Activated T-cell treated with anti-CD3 and anti-CD28 coated beads, Interleukin-2, amount 50 U/mL, for 24 hours (primary cell): ENCODE measurements around the gene PLCH1.

ENCODE experiments used
- DNase-seq: peaks from one replicate; pipeline ENCODE4 v3.0.0-alpha.2; 2020
- H3K27ac Mint-ChIP-seq: 2 replicates; pipeline ENCODE4 v1.8.0; 2020; ENCODE audit warnings: mild to moderate bottlenecking, mixed read lengths
- H3K27me3 Mint-ChIP-seq: 2 replicates; pipeline ENCODE4 v1.8.0; 2020; ENCODE audit warnings: mixed read lengths
- H3K36me3 Mint-ChIP-seq: 2 replicates; pipeline ENCODE4 v1.8.0; 2020; ENCODE audit warnings: low read depth, mixed read lengths
- H3K4me1 Mint-ChIP-seq: 2 replicates; pipeline ENCODE4 v1.8.0; 2020; ENCODE audit warnings: low read depth, mixed read lengths
- H3K4me3 Mint-ChIP-seq: 2 replicates; pipeline ENCODE4 v1.8.0; 2020; ENCODE audit warnings: mild to moderate bottlenecking, moderate library complexity, mixed read lengths
- H3K9me3 Mint-ChIP-seq: 2 replicates; pipeline ENCODE4 v1.8.0; 2020; ENCODE audit warnings: mixed read lengths

Gene PLCH1

GRCh38 chr3:155356594-155357370 is 388.1 kb downstream of the PLCH1 start:
- Mint-ChIP-seq H3K27me3 (no peaks in the 10 kb centered on the region), H3K36me3 (no peaks in the 10 kb centered on the region), H3K9me3 (no peaks in the 10 kb centered on the region), H3K4me3 (no peak overlapping the region), H3K27ac (no peak overlapping the region), H3K4me1 (no peaks in the 10 kb centered on the region)
- no peak for DNase-seq

- Mint-ChIP-seq H3K27me3 (no peaks in the 10 kb centered on the region), H3K4me3 (no peak overlapping the region), H3K9me3 (no peaks in the 10 kb centered on the region), H3K36me3 (no peaks in the 10 kb centered on the region), H3K27ac (no peak overlapping the region), H3K4me1 (no peaks in the 10 kb centered on the region)
- DNase-seq: no peak
Observed at GRCh38 chr3:155354658-155355057, 390.2 kb downstream of the PLCH1 start.

- Mint-ChIP-seq H3K27me3 (no peaks in the 10 kb centered on the region), H3K36me3 (no peaks in the 10 kb centered on the region), H3K4me1 (no peaks in the 10 kb centered on the region), H3K27ac (no peak overlapping the region), H3K4me3 (no peak overlapping the region), H3K9me3 (no peaks in the 10 kb centered on the region)
- no peak for DNase-seq
Observed at GRCh38 chr3:155352900-155353490, 391.9 kb downstream of the PLCH1 start.

GRCh38 chr3:155350571-155350970 is 394.3 kb downstream of the PLCH1 start:
- H3K36me3 Mint-ChIP-seq: no peaks in the 10 kb centered on the region
- H3K4me3 Mint-ChIP-seq: no peak overlapping the region
- no peaks in the 10 kb centered on the region for H3K9me3 Mint-ChIP-seq
- H3K27me3 Mint-ChIP-seq: no peaks in the 10 kb centered on the region
- H3K27ac Mint-ChIP-seq: no peak overlapping the region
- DNase-seq: no peak
- H3K4me1 Mint-ChIP-seq: no peaks in the 10 kb centered on the region

GRCh38 chr3:155347901-155348300 is 397.0 kb downstream of the PLCH1 start:
- no peaks in the 10 kb centered on the region for H3K36me3 Mint-ChIP-seq
- no peaks in the 10 kb centered on the region for H3K27me3 Mint-ChIP-seq

GRCh38 chr3:155342344-155342743 is 402.5 kb downstream of the PLCH1 start:
- DNase-seq: no peak
- Mint-ChIP-seq H3K36me3 (no peaks in the 10 kb centered on the region), H3K27me3 (no peaks in the 10 kb centered on the region), H3K9me3 (no peaks in the 10 kb centered on the region), H3K4me3 (no peak overlapping the region), H3K4me1 (no peaks in the 10 kb centered on the region), H3K27ac (no peak overlapping the region)

More at GRCh38 chr3:155347901-155348300, 397.0 kb downstream of the PLCH1 start:
- no peaks in the 10 kb centered on the region for H3K9me3 Mint-ChIP-seq
- no peak for DNase-seq
- H3K27ac Mint-ChIP-seq: no peak overlapping the region
- no peaks in the 10 kb centered on the region for H3K4me1 Mint-ChIP-seq
- no peak overlapping the region for H3K4me3 Mint-ChIP-seq

- Mint-ChIP-seq H3K9me3 (no peaks in the 10 kb centered on the region), H3K36me3 (no peaks in the 10 kb centered on the region), H3K4me3 (no peak overlapping the region), H3K27ac (no peak overlapping the region), H3K4me1 (peaks cover 12% of the 10 kb centered on the region), H3K27me3 (no peaks in the 10 kb centered on the region)
- no peak for DNase-seq
Observed at GRCh38 chr3:155339052-155339451, 405.8 kb downstream of the PLCH1 start.

- Mint-ChIP-seq H3K4me3 (no peak overlapping the region), H3K4me1 (peaks cover 12% of the 10 kb centered on the region), H3K9me3 (no peaks in the 10 kb centered on the region), H3K36me3 (no peaks in the 10 kb centered on the region), H3K27me3 (no peaks in the 10 kb centered on the region), H3K27ac (no peak overlapping the region)
- DNase-seq: no peak
Observed at GRCh38 chr3:155335724-155336354, 409.0 kb downstream of the PLCH1 start.

GRCh38 chr3:155334914-155335723 is 409.8 kb downstream of the PLCH1 start:
- Mint-ChIP-seq H3K4me3 (no peak overlapping the region), H3K9me3 (no peaks in the 10 kb centered on the region), H3K27me3 (no peaks in the 10 kb centered on the region), H3K4me1 (peaks cover 12% of the 10 kb centered on the region), H3K27ac (no peak overlapping the region), H3K36me3 (no peaks in the 10 kb centered on the region)
- DNase-seq: no peak

GRCh38 chr3:155334215-155334913 is 410.5 kb downstream of the PLCH1 start:
- H3K9me3 Mint-ChIP-seq: no peaks in the 10 kb centered on the region
- DNase-seq: no peak
- no peaks in the 10 kb centered on the region for H3K36me3 Mint-ChIP-seq
- H3K4me1 Mint-ChIP-seq: peaks cover 12% of the 10 kb centered on the region
- no peaks in the 10 kb centered on the region for H3K27me3 Mint-ChIP-seq
- H3K4me3 Mint-ChIP-seq: no peak overlapping the region
- H3K27ac Mint-ChIP-seq: no peak overlapping the region

GRCh38 chr3:155332716-155333115 is 412.2 kb downstream of the PLCH1 start:
- Mint-ChIP-seq H3K9me3 (no peaks in the 10 kb centered on the region), H3K4me1 (peaks cover 12% of the 10 kb centered on the region), H3K27ac (no peak overlapping the region), H3K4me3 (no peak overlapping the region), H3K27me3 (no peaks in the 10 kb centered on the region), H3K36me3 (no peaks in the 10 kb centered on the region)
- DNase-seq: no peak

- H3K4me3 Mint-ChIP-seq: no peak overlapping the region
- H3K36me3 Mint-ChIP-seq: no peaks in the 10 kb centered on the region
- no peaks in the 10 kb centered on the region for H3K9me3 Mint-ChIP-seq
- H3K27me3 Mint-ChIP-seq: no peaks in the 10 kb centered on the region
- no peak for DNase-seq
- no peak overlapping the region for H3K27ac Mint-ChIP-seq
- peaks cover 12% of the 10 kb centered on the region for H3K4me1 Mint-ChIP-seq
Observed at GRCh38 chr3:155331078-155331477, 413.8 kb downstream of the PLCH1 start.

- Mint-ChIP-seq H3K27ac (no peak overlapping the region), H3K4me3 (no peak overlapping the region), H3K4me1 (peaks cover 10% of the 10 kb centered on the region), H3K9me3 (no peaks in the 10 kb centered on the region), H3K36me3 (no peaks in the 10 kb centered on the region), H3K27me3 (no peaks in the 10 kb centered on the region)
- DNase-seq: no peak
Observed at GRCh38 chr3:155330370-155330769, 414.5 kb downstream of the PLCH1 start.

GRCh38 chr3:155329513-155330048 is 415.3 kb downstream of the PLCH1 start:
- Mint-ChIP-seq H3K4me3 (no peak overlapping the region), H3K4me1 (peaks cover 3% of the 10 kb centered on the region), H3K27me3 (no peaks in the 10 kb centered on the region), H3K36me3 (no peaks in the 10 kb centered on the region), H3K9me3 (no peaks in the 10 kb centered on the region), H3K27ac (no peak overlapping the region)
- no peak for DNase-seq
